K562 (cell line): ENCODE results near the gene TRMT1L. TPM values are rescaled to one million over a fixed set of nuclear protein-coding genes. Genes with fewer than 3 reads are reported as not detected.

ENCODE experiments used
- CAMTA2 ChIP-seq: fragments of 250-450 bp; sonication (Bioruptor Pico); conservative IDR thresholded peaks from 2 replicates; pipeline ENCODE4 v1.5.1; 2022
- E2F5 ChIP-seq: sonication (generic); formaldehyde crosslinking; IDR thresholded peaks from 2 replicates; pipeline ENCODE4 v1.8.0; 2022; ENCODE audit warnings: mild to moderate bottlenecking, missing genetic modification reagents
- FOXK2 ChIP-seq, 2 experiments: fragments of 450-650 bp; IDR thresholded peaks in 1 of 2; conservative IDR thresholded peaks in 1 of 2; 2 replicates each; pipeline ENCODE4 v1.6.1; 2016; ENCODE audit warnings: low read depth in 2 of 2, mild to moderate bottlenecking in 1 of 2
- GMEB1 ChIP-seq: fragments of 250-450 bp; sonication (Bioruptor Pico); IDR thresholded peaks from 2 replicates; pipeline ENCODE4 v1.4.0; 2020; ENCODE audit warnings: mild to moderate bottlenecking
- MLLT1 ChIP-seq, 2 experiments: fragments of 450-650 bp; IDR thresholded peaks; 2 replicates each; pipeline ENCODE4 v1.6.1; 2016
- NFE2 ChIP-seq: IDR thresholded peaks from 2 replicates; pipeline ENCODE4 v1.6.1; 2014; ENCODE audit warnings: antibody characterized with exemption, low read depth
- NR3C1 ChIP-seq: sonication (generic); formaldehyde crosslinking; IDR thresholded peaks from 2 replicates; pipeline ENCODE4 v1.8.1; 2022; ENCODE audit warnings: missing genetic modification reagents
- POLR2B ChIP-seq: fragments of 450-650 bp; IDR thresholded peaks from 2 replicates; pipeline ENCODE4 v1.6.1; 2018; ENCODE audit warnings: low read depth; ENCODE audit not compliant: partially characterized antibody
- PREB ChIP-seq: sonication (generic); formaldehyde crosslinking; IDR thresholded peaks from 2 replicates; pipeline ENCODE4 v1.8.1; 2023; ENCODE audit warnings: mild to moderate bottlenecking, missing genetic modification reagents
- PRMT5 ChIP-seq: sonication (generic); formaldehyde crosslinking; IDR thresholded peaks from 2 replicates; pipeline ENCODE4 v1.5.0; 2020; ENCODE audit warnings: missing genetic modification reagents
- SLC30A9 ChIP-seq: fragments of 250-450 bp; sonication (Bioruptor Pico); IDR thresholded peaks from 2 replicates; pipeline ENCODE4 v1.8.0; 2022; ENCODE audit warnings: mild to moderate bottlenecking, moderate library complexity
- SOX6 ChIP-seq: fragments of 450-650 bp; IDR thresholded peaks from 2 replicates; pipeline ENCODE4 v1.6.1; 2014; ENCODE audit warnings: mild to moderate bottlenecking
- SP1 ChIP-seq: sonication (generic); formaldehyde crosslinking; IDR thresholded peaks from 2 replicates; pipeline ENCODE4 v1.8.1; 2022; ENCODE audit warnings: mild to moderate bottlenecking, missing genetic modification reagents
- SREBF2 ChIP-seq: sonication (generic); formaldehyde crosslinking; IDR thresholded peaks from 2 replicates; pipeline ENCODE4 v1.4.0; 2020; ENCODE audit warnings: mild to moderate bottlenecking, missing genetic modification reagents
- SRSF3 ChIP-seq: fragments of 200-400 bp; formaldehyde crosslinking; IDR thresholded peaks from 2 replicates; pipeline ENCODE4 v1.6.1; 2016; ENCODE audit warnings: mild to moderate bottlenecking, low read length, moderate library complexity; ENCODE audit not compliant: insufficient read depth
- ZBTB34 ChIP-seq: fragments of 250-450 bp; sonication (Bioruptor Pico); IDR thresholded peaks from 2 replicates; pipeline ENCODE4 v1.8.0; 2021; ENCODE audit warnings: mild to moderate bottlenecking, moderate library complexity
- ZFP36 ChIP-seq: fragments of 150-350 bp; IDR thresholded peaks from 2 replicates; pipeline ENCODE4 v1.6.1; 2018; ENCODE audit warnings: low read length, low read depth; ENCODE audit not compliant: partially characterized antibody
- ZFX ChIP-seq: sonication (generic); formaldehyde crosslinking; IDR thresholded peaks from 2 replicates; pipeline ENCODE4 v1.8.0; 2022; ENCODE audit warnings: mild to moderate bottlenecking, missing genetic modification reagents, moderate library complexity
- ZKSCAN1 ChIP-seq: fragments of 150-350 bp; IDR thresholded peaks from 2 replicates; pipeline ENCODE4 v1.6.1; 2016; ENCODE audit warnings: low read depth, low read length
- ZNF212 ChIP-seq: fragments of 450-650 bp; formaldehyde crosslinking; IDR thresholded peaks from 2 replicates; pipeline ENCODE4 v1.4.0; 2020; ENCODE audit warnings: mild to moderate bottlenecking
- ZNF263 ChIP-seq: sonication (generic); formaldehyde crosslinking; IDR thresholded peaks from 2 replicates; pipeline ENCODE4 v1.8.0; 2022; ENCODE audit warnings: mild to moderate bottlenecking, missing genetic modification reagents, borderline replicate concordance
- ZNF282 ChIP-seq: sonication (generic); formaldehyde crosslinking; IDR thresholded peaks from 2 replicates; pipeline ENCODE4 v1.8.1; 2023; ENCODE audit warnings: missing genetic modification reagents
- ZNF431 ChIP-seq: sonication (generic); formaldehyde crosslinking; IDR thresholded peaks from 2 replicates; pipeline ENCODE4 v1.8.0; 2022; ENCODE audit warnings: mild to moderate bottlenecking, missing genetic modification reagents
- ZNF75A ChIP-seq: fragments of 450-650 bp; formaldehyde crosslinking; IDR thresholded peaks from 2 replicates; pipeline ENCODE4 v1.4.0; 2020; ENCODE audit warnings: mild to moderate bottlenecking
- polyA plus RNA-seq, 8 experiments: library from polyadenylated mRNA; depleted of rRNA in 4 of 8; stranded (reverse) in 5 of 8; unstranded in 3 of 8; fragments of >200 nt; fragmentation: Nextera tagmentation in 2 of 8; fragmentation: Illumina TruSeq in 1 of 8; extraction: Ambion mirVana in 2 of 8; extraction: Trizol in 1 of 8; gene quantifications; 2 replicates each; pipeline versions ENCODE4 v1.2.1 to v1.2.3, GENCODE V29; 2011 to 2014; ENCODE audit warnings: inconsistent platforms in 1 of 8, missing spikeins in 1 of 8
- total RNA-seq, 7 experiments: library from RNA; depleted of rRNA in 6 of 7; stranded (reverse); fragments of >200 nt in 6 of 7; fragmentation: Illumina TruSeq in 2 of 7; extraction: Trizol in 2 of 7; gene quantifications; 2 replicates each; pipeline versions ENCODE4 v1.2.1 to v1.2.3, GENCODE V29; 2011 to 2021; ENCODE audit warnings: low replicate concordance in 1 of 7

TRMT1L gene
- total and polyA plus RNA-seq, 9 of the 15 experiments (the other 6 are each of a cell fraction or from before 2014, with no cell fraction given), result 6.4 to 88.9 (median 32.9) TPM

- peak in 1 of 2 experiments; percentile 66; a peak in 1 of 4 replicates for TF ChIP-seq MLLT1 (IDR thresholded peaks at IDR 0.05)
- no peak for TF ChIP-seq GMEB1 (CRISPR knock-in tag)
- TF ChIP-seq SOX6, result no peak
- TF ChIP-seq PREB, result no peak
- TF ChIP-seq ZNF263 (CRISPR knock-in tag), result no peak; the same call in 1 of the 2 replicates
- no peak for TF ChIP-seq ZFX (CRISPR knock-in tag)
- TF ChIP-seq SREBF2 (CRISPR knock-in tag), result no peak
- TF ChIP-seq PRMT5 (CRISPR knock-in tag), result no peak
- no peak for TF ChIP-seq ZFP36
- TF ChIP-seq ZNF431 (CRISPR knock-in tag), result no peak
- peak in 1 of 2 experiments; percentile 46; a peak in 2 of 4 replicates for TF ChIP-seq FOXK2 (conservative IDR thresholded peaks at IDR 0.05 in 1 of 2, IDR thresholded peaks at IDR 0.05 in 1 of 2; ENCODE audit: low read depth in 2 of 2)
- TF ChIP-seq ZNF212 (CRISPR knock-in tag), result no peak
- no peak for TF ChIP-seq NR3C1 (CRISPR knock-in tag)
- no peak for TF ChIP-seq ZKSCAN1
- TF ChIP-seq SP1 (CRISPR knock-in tag), result no peak
- TF ChIP-seq POLR2B, result peak; percentile 57
- no peak for TF ChIP-seq ZNF75A (CRISPR knock-in tag)
- TF ChIP-seq E2F5 (CRISPR knock-in tag), result no peak
- no peak for TF ChIP-seq ZNF282 (CRISPR knock-in tag)
- TF ChIP-seq NFE2, result no peak
- no peak for TF ChIP-seq ZBTB34
- no peak for TF ChIP-seq SLC30A9 (CRISPR knock-in tag)
- TF ChIP-seq CAMTA2 (CRISPR knock-in tag), result no peak
- no peak for TF ChIP-seq SRSF3
These were observed 1.1 kb upstream of the TRMT1L start (continued) for GRCh38 chr1:185157599-185158412.
